ENCODE data around the gene CDK5RAP2.

DNA sequence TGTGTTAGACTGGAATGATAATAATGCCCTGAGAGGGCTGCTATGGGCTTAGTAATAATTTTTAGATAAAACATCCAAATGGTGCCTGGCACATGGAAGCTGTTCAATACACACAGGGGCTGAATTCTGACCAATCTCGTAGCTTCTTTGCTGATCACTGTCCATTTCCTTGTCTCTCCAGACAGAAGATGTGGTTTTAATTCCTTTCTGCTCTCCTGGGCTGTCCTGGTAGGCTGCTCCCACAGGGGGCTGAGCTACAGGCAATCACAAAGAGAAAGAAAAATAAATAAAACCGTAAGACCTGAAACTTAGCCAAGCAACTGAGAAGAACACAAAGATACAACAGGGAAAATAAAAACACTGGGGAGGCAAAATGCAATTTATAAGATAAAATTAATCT, 136.5 kb downstream of the CDK5RAP2 start:
- TF ChIP-seq, protein P1, sequence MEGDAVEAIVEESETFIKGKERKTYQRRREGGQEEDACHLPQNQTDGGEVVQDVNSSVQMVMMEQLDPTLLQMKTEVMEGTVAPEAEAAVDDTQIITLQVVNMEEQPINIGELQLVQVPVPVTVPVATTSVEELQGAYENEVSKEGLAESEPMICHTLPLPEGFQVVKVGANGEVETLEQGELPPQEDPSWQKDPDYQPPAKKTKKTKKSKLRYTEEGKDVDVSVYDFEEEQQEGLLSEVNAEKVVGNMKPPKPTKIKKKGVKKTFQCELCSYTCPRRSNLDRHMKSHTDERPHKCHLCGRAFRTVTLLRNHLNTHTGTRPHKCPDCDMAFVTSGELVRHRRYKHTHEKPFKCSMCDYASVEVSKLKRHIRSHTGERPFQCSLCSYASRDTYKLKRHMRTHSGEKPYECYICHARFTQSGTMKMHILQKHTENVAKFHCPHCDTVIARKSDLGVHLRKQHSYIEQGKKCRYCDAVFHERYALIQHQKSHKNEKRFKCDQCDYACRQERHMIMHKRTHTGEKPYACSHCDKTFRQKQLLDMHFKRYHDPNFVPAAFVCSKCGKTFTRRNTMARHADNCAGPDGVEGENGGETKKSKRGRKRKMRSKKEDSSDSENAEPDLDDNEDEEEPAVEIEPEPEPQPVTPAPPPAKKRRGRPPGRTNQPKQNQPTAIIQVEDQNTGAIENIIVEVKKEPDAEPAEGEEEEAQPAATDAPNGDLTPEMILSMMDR (IDR thresholded peaks at IDR 0.05 in 4 of 5, conservative IDR thresholded peaks at IDR 0.05 in 1 of 5) = no peak
- no peak for TF ChIP-seq POLR2A (IDR thresholded peaks at IDR 0.05)
